ENCODE results near the gene PNRC2. TPM values are rescaled to one million over a fixed set of nuclear protein-coding genes. Genes with fewer than 3 reads are reported as not detected.

PNRC2 gene
- total and polyA plus RNA-seq, 2 of the 13 experiments (the other 11 are each of a cell fraction or from before 2014, with no cell fraction given), result 74.9 to 97.5 TPM

- TF ChIP-seq, protein P1, sequence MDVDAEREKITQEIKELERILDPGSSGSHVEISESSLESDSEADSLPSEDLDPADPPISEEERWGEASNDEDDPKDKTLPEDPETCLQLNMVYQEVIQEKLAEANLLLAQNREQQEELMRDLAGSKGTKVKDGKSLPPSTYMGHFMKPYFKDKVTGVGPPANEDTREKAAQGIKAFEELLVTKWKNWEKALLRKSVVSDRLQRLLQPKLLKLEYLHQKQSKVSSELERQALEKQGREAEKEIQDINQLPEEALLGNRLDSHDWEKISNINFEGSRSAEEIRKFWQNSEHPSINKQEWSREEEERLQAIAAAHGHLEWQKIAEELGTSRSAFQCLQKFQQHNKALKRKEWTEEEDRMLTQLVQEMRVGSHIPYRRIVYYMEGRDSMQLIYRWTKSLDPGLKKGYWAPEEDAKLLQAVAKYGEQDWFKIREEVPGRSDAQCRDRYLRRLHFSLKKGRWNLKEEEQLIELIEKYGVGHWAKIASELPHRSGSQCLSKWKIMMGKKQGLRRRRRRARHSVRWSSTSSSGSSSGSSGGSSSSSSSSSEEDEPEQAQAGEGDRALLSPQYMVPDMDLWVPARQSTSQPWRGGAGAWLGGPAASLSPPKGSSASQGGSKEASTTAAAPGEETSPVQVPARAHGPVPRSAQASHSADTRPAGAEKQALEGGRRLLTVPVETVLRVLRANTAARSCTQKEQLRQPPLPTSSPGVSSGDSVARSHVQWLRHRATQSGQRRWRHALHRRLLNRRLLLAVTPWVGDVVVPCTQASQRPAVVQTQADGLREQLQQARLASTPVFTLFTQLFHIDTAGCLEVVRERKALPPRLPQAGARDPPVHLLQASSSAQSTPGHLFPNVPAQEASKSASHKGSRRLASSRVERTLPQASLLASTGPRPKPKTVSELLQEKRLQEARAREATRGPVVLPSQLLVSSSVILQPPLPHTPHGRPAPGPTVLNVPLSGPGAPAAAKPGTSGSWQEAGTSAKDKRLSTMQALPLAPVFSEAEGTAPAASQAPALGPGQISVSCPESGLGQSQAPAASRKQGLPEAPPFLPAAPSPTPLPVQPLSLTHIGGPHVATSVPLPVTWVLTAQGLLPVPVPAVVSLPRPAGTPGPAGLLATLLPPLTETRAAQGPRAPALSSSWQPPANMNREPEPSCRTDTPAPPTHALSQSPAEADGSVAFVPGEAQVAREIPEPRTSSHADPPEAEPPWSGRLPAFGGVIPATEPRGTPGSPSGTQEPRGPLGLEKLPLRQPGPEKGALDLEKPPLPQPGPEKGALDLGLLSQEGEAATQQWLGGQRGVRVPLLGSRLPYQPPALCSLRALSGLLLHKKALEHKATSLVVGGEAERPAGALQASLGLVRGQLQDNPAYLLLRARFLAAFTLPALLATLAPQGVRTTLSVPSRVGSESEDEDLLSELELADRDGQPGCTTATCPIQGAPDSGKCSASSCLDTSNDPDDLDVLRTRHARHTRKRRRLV (CRISPR knock-in tag; IDR thresholded peaks at IDR 0.05), result no peak
- TF ChIP-seq ZNF879 (CRISPR knock-in tag; IDR thresholded peaks at IDR 0.05) (no peak), DNMT1 (CRISPR knock-in tag; IDR thresholded peaks at IDR 0.05) (no peak), ELF3 (CRISPR knock-in tag; IDR thresholded peaks at IDR 0.05) (no peak)
- TF ChIP-seq, protein P2, sequence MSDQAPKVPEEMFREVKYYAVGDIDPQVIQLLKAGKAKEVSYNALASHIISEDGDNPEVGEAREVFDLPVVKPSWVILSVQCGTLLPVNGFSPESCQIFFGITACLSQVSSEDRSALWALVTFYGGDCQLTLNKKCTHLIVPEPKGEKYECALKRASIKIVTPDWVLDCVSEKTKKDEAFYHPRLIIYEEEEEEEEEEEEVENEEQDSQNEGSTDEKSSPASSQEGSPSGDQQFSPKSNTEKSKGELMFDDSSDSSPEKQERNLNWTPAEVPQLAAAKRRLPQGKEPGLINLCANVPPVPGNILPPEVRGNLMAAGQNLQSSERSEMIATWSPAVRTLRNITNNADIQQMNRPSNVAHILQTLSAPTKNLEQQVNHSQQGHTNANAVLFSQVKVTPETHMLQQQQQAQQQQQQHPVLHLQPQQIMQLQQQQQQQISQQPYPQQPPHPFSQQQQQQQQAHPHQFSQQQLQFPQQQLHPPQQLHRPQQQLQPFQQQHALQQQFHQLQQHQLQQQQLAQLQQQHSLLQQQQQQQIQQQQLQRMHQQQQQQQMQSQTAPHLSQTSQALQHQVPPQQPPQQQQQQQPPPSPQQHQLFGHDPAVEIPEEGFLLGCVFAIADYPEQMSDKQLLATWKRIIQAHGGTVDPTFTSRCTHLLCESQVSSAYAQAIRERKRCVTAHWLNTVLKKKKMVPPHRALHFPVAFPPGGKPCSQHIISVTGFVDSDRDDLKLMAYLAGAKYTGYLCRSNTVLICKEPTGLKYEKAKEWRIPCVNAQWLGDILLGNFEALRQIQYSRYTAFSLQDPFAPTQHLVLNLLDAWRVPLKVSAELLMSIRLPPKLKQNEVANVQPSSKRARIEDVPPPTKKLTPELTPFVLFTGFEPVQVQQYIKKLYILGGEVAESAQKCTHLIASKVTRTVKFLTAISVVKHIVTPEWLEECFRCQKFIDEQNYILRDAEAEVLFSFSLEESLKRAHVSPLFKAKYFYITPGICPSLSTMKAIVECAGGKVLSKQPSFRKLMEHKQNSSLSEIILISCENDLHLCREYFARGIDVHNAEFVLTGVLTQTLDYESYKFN (CRISPR knock-in tag; conservative IDR thresholded peaks at IDR 0.05), result no peak
Observed at GRCh38 chr1:23925279-23925678, 34.3 kb upstream of the PNRC2 start (continued).
